ENCODE measurements around the gene SPATA33.
"Not testable (repeated sequence)": the region's sequence is repeated elsewhere in the genome, so short reads cannot be mapped to it uniquely, and the experiment has no call there.

The SPATA33 gene

DNA sequence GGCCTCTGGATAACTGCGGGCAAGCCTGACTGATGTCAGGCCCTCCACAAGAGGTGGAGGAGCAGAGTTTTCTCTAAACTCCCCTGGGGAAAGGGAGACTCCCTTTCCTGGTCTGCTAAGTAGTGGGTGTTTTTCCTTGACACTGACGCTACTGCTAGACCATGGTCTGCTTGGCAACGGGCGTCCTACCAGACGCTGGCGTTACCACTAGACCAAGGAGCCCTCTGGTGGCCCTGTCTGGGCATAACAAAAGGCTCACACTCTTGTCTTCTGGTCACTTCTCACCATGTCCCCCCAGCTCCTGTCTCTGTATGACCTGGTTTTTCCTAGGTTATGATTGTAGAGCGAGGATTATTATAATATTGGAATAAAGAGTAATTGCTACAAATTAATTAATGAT lies 9.4 kb downstream of the SPATA33 start:
- peak; percentile 8 to 23 for DNase-seq

DNA sequence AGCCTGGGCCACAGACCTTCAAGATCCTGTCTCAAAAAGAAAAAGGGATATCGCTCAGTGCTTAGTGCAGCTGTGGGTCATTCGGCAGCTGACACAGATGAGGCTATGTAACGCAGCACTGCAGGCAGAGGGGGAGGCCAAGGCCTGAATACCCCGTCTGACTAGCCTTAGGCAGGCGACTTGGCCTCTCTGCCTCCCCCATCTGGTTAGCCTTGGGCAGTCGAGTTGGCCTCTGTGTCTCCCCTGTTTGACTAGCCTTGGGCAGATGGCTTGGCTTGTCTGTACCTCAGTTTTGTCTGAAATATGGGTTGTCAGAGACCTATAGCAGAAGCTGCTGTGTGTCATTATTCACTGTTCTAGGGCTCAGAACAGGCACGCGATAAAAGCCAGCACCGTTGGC lies 10.0 kb downstream of the SPATA33 start:
- no peak for DNase-seq

DNA sequence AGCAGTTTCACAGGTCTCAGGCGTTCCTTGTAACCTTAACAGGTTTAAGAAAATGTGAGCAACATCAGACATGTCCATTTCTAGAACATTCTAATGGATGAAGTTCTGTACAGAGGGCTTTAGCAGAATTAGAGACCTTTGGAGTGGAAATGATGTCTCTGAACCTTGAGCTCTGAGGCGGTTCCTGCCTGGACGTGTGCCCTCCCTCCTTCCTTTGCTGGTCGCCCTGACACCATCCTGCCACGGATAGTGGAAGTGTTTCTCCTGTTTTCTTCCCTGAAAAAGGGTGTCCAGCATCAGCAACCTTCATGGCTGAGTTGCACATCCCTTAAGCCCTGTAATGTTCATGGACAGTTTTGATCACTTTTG lies 11.1 kb downstream of the SPATA33 start:
- no peak for DNase-seq

DNA sequence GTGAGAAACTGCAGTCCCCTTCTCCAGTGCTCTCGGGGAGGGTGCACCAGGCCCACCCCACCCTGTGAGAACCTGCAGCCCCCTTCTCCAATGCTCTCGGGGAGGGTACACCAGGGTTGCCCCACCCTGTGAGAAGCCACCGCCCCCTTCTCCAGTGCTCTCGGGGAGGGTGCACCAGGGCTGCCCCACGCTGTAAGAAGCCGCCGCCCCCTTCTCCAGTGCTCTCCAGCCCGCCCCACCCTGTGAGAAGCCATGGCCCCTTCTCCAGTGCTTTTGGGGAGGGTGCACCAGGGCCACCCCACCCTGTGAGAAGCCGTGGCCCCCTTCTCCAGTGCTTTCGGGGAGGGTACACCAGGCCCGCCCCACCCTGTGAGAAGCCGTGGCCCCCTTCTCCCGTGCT lies 12.1 kb downstream of the SPATA33 start:
- DNase-seq = no peak

DNA sequence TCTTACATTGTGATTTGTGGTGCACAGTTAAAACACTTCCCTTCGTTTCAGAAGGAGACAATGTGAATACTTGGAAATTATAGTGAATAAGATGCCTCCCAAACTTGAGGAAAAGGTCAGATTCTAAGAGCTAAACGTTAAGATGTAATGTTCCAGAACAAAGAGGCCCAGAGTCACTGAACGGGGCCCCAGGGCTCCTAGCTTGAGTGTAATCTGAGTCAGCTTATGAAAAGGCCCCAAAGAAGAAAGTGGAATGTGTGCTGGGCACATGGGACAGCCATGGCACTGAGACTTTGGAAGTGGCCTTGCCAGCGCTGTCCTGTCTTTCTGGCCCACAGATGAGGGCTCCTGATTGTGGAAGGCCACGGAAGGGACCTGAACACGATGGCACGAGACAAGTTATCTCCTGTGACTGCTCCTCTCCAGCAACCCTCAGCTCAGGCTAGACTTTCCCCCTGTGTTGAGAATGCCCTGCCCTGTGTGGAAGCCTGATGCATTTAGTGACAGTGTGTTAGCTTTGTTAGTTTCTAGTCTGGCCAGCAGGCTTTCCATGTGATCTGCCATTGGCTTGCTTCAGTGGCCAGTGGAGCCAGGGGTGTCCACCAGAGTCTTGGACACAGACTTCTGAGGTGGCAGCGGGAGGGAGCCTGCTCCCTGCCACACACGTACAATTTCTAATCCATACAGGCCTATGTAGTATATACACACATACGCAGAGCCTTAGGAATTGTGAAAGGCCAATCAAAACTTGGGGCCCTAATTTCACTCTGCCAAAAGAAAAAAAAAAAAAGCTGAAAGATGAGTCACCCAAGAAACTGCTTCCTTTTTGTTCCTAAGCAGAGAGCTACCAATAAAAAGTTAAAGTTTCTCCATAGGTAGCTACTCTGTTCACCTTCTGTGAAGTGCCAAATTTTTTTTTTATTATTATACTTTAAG lies 13.1 kb downstream of the SPATA33 start:
- no peak for DNase-seq

DNA sequence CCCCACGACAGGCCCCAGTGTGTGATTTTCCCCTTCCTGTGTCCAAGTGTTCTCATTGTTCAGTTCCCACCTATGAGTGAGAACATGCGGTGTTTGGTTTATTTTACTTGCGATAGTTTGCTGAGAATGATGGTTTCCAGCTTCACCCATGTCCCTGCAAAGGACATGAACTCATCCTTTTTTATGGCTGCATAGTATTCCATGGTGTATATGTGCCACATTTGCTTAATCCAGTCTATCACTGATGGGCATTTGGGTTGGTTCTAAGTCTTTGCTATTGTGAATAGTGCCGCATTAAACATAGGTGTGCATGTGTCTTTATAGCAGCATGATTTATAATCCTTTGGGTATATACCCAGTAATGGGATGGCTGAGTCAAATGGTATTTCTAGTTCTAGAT lies 13.9 kb downstream of the SPATA33 start:
- not testable (repeated sequence) for DNase-seq

DNA sequence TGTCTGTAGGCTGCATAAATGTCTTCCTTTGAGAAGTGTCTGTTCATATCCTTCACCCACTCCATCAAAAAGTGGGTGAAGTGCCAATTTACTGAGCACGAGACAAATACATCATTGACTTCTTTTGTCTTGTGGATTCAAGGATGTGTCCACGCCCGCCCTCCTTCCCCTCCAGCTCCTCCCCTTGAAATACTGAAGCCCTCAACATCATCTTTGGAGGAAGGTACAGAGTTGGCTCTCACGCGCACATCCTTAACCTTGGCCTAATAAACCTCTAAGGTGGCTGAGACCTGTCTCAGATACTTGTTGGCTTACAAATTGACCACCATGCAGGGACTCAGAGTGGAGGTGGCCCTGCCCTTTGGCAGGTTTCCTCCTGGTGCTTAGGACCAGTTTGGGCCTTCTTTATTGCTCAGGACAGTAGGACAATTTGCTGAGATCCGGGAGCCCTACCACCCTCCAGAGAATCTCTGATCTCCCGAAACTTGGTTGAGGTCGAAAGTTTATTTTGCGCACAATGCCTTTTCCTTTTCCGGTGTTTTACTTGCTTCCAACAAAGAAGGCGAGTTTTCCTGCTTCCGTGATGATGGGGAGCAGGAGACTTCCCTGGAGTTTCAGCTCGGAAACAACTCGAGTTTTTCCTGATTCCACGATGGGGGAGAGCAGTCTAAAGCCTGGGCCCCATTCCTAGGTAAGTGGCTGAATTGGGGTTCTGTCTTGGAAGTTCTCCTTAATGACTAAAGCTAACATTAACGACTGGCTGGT lies 14.7 kb downstream of the SPATA33 start:
- DNase-seq = no peak

DNA sequence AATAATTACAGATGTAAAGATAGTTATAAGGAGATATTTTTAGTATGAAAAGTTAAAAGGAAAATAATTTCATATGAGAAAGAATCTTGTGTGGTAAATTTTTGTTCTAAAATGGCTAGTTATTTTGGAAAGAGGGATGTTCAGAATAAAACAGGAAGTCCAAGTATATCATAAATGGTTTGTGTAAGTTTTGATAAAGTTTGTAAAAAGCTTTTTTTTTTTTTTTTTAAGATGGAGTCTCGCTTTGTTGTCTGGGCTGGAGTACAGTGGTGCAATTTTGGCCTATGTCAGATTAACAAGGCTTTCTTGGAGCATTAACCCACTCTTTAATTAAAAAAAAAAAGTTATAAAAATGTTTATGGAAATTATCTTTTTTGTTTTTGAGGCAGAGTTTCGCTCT lies 20.6 kb downstream of the SPATA33 start:
- no peak for DNase-seq

DNA sequence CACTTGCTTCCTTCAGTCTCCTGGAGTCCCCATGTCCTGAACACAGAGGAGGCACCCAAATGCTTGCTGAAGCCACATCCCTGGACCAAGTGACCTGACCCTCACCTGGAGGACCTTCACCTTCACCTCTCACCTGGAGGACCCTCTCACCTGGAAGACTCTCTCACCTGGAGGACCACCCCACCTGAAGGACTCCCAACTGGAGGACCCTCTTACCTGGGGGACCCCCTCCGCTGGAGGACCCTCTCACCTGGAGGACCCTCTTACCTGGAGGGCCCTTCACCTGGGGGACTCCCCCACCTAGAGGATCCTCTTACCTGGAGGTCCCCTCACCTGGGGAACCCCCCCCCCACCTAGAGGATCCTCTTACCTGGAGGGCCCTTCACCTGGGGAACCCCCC lies 28.3 kb downstream of the SPATA33 start:
- DNase-seq = no peak

DNA sequence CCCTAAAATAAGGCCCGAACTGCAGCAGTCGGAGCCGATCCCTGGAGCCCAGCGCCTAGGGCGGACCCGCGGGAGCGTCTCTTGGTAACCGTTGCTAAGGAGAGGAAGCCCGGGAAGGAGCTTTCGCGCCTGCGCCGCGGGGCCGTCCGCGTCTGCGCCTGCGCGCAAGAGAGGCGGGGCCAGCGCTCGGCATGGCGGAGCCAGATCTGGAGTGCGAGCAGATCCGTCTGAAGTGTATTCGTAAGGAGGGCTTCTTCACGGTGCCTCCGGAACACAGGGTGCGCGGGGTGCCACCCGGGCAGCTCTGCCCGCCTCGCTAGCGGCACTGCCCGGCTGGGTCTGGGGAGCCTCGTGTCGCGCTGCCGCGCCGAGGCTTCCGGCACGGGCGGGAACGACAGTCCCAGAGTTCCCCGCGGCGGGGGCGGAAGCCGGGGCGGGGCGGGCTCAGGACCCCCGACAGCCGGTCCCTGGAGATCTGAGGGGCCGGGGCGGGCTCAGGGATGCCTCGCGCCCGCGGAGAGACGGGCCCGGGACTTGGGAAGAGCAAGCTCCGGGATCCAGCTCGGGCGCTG lies 29.0 kb downstream of the SPATA33 start, which contains the start of gene CDK10:
CDK10 (plus strand) TSS at position 170 of the 572 bp plus-strand sequence; CDS start at position 192, 22 bp downstream.
- peak; percentile 88 to 90 for DNase-seq

DNA sequence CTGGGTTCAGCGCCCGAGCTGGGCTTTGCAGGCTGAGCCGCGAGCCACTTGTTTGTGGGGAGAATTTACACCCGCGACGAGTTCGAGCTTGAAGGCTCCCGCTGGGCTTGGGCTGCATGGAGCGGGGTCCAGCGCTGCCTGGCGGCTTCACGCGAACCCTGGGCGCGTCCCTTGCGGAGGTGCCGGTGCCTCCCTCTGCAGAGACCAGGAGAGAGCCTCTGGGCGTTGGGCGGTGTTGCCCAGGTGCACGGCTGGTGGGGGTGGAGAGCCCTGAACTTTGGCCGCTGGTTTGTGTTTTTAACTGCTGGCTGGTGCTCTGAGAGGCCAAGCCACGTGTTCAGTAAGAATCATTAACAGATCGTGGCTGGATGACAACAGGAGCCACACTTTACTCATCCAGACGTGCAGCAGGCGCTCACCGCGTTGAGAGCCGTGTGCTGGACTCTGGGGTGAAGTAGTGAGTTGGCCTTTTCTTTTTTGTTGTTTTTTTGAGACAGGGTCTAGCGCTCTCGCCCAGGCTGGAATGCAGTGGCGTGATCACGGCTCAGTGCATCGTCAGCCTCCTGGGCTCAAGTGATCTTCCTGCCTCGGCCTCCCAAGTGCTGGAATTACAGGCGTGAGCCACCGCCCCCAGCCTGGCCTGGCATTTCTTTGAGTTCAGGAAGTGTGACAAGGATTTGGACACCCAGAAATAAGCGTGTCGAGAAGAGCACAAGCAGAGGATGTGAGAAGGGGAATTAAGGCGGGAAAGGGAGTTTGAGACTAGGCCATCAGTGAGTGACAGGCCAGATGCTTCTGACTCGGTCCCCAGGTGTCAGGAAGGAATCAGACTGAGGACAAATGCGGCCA lies 29.7 kb downstream of the SPATA33 start:
- DNase-seq = no peak

DNA sequence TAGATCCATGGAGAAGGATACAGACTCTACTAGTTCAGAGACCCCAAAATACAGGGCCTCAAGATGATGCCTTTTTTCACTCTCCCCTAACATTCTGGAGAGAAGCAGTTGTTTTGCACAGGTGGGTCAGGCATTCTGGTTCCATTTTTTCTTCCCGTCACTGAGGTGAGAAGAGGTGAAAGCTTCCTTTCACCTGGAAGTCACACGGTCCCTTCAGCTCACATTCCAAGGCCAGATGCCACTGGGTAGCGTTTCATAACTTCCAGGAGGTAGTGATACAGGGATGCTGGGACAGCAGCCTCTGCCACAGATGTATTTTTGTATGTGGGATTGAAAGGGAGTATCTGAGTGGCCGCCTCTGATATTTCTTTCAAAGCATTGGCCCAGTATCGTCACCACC lies 30.8 kb downstream of the SPATA33 start:
- no peak for DNase-seq

DNA sequence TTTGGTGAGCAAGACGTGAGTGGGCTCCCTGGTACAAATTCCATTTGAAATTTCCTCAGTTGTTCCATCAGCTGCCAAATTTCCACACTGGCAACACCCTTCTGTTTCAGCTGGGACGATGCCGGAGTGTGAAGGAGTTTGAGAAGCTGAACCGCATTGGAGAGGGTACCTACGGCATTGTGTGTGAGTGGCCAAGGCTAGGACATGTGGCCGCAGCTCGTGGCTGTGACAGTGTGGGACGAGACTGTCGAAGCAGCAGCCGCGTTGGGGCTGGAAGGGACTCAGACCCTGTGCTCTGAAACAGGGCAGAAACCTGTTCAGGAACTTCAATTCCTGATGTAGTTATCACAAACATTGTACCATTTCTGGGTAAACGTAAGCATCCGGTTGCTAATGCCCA lies 31.5 kb downstream of the SPATA33 start:
- DNase-seq = no peak

DNA sequence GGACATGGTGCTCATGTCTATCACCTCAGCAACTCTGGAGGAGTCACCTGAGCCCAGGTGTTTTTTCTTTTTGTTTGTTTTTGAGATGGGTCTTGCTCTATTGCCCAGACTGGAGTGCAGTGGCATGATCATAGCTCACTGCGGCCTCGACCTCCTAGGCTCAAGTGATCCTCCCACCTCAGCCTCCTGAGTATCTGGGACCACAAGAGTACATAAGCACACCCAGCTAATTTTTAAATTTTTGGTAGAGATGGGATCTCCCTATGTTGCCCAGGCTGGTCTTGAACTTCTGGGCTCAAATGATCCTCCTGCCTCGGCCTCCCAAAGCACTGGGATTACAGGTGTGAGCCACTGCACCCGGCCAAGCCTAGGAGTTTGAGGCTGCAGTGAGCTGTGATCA lies 32.0 kb downstream of the SPATA33 start:
- DNase-seq = not testable (repeated sequence)

DNA sequence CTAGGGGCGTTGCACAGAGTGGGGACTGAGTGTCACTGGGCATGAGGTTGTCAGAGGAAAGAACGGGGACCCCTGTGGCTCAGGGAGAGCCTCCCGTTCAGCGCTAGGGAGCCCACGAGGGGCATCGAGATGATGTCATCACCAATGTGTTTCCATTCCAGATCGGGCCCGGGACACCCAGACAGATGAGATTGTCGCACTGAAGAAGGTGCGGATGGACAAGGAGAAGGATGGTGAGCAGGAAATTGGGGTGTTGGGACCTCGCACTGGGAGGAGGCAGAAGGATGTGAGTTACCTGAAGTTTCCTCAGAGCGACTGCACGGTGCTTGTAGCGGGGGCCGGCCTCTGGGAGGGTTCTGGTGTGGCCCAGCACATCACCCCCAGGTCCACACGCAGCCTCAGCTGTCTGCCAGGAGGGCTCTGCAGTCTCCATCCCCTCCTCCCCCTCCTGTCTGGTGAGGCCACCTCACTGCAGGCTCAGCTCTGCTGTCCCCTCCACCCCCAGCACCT lies 32.8 kb downstream of the SPATA33 start:
- no peak for DNase-seq

DNA sequence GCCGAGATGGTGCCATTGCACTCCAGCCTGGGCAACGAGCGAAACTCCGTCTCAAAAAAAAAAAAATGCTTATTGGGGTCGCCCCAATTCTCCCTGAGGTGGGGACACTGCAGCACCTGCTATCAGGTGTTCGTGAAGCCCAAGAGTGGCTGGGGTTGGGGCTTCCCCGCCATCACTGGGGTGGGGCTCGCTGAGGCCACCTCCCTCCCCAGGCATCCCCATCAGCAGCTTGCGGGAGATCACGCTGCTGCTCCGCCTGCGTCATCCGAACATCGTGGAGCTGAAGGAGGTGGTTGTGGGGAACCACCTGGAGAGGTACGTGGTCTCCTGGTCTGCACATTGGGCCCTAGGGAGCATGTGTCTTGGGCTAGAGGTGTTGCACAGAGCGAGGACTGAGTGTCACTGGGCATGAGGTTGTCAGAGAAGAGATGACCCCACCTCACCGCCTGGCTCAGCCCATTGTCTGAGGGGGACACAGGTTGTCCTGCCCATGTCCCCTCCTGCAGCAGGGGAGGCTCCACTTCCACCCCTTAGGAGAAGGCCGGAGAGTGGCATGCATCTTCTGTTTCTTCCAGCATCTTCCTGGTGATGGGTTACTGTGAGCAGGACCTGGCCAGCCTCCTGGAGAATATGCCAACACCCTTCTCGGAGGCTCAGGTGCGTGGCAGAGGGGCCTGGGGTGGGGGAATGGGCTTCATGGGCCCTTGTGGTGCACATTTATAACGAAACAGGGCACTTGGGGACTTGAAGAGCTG lies 33.8 kb downstream of the SPATA33 start:
- DNase-seq = no peak

DNA sequence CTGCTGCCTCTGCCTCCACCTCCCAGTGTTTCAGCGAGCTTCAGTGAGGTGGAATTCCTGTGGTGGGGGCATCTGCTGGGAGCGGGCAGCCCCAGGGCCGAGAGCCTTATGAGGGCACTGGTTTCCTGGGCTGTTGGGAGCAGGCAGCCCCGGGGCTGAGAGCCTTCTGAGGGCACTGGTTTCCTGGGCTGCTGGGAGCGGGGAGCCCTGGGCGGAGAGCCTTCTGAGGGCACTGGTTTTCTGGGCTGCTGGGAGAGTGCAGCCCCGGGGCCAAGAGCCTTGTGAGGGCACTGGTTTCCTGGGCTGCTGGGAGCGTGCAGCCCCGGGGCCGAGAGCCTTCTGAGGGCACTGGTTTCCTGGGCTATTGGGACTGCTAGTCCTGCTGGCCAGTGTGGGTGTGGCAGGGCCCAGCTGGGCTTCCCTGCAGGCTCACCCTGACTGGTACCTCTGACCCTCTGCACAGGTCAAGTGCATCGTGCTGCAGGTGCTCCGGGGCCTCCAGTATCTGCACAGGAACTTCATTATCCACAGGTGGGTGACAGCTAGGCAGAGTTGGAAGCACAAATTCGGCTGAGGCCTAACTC lies 34.4 kb downstream of the SPATA33 start:
- DNase-seq = no peak

DNA sequence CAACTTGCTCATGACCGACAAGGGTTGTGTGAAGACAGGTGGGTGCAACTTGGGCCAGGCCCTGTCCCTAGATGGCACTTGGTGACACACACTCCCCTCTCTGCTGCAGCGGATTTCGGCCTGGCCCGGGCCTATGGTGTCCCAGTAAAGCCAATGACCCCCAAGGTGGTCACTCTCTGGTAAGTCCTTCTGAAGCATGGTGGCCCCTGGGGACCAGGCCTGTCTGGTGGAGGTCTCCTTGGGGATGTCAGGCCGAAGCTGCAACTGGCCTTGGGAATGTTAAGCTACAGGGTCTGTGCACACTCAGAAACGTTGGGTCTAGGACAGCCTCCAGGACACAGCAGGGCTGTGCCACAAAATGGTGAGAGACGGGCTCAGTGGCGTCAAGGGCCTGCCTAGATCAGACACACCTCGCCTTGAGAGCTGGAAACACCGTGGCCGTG lies 35.7 kb downstream of the SPATA33 start:
- DNase-seq = no peak

DNA sequence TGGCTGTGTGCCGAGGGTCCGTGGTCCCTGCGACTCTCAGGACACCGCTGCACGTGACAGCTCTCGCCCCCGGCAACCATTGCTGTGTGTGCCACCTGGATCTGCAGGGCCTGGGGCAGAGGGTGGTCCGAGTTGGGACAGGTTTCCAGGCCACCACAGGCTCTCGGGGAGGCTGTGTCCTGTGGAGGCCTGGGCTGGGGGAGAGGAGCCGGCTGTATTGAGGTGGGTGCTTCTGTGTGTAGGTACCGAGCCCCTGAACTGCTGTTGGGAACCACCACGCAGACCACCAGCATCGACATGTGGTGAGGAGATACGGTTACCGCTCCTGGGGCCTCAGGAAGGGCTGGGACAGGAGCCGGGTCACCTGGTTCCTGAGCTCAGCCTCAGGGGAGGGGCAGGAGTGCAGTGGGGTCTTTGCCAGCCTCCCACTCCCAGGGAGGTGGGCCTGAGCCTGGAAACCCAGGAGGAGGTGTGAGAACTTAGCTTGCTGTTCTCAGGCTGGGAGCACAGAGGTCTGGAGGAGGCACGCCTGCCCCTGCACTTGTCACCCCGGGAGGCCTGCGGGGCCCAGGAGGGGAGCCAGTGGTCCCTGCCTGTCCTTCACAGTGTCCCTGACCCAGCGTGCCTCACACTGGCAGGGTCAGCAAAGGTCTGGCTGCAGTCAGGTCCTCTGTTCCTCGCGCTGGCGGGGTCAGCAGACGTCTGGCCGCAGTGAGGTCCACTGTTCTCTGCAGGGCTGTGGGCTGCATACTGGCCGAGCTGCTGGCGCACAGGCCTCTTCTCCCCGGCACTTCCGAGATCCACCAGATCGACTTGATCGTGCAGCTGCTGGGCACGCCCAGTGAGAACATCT lies 36.5 kb downstream of the SPATA33 start:
- no peak for DNase-seq

DNA sequence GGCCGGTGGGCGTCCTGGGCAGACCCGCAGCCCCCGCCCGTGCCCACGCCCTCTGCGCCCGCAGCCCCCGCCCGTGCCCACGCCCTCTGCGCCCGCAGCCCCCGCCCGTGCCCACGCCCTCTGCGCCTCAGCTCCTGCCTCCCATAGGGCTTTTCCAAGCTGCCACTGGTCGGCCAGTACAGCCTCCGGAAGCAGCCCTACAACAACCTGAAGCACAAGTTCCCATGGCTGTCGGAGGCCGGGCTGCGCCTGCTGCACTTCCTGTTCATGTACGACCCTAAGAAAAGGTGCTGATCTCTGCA lies 37.1 kb downstream of the SPATA33 start:
- not testable (repeated sequence) for DNase-seq

Measured in CD4-positive, alpha-beta T cell treated with Interleukin-4 for 1 hour (primary cell).